NCI-H345 treated with DMSO at 0.1 percent for 48 hours (cell line): ENCODE results near the gene CCDC33.

Experiments used
- DNase-seq: peaks from one replicate; lab custom pipeline; 2025; ENCODE audit not compliant: unreplicated experiment; lab: John Stamatoyannopoulos, UW

The CCDC33 gene

GRCh38 chr15:74235962-74236361 lies at the start of gene CCDC33:
TSS of gene CCDC33 (plus strand) at chr15:74236326. CDS start at chr15:74236720, 394 bp downstream.
- DNase-seq: peak; percentile 45

- no peak for DNase-seq
Measured at GRCh38 chr15:74188216-74188615, 47.9 kb upstream of the CCDC33 start.

GRCh38 chr15:74191798-74192197 lies 44.3 kb upstream of the CCDC33 start:
- DNase-seq: no peak

- no peak for DNase-seq
Measured at GRCh38 chr15:74192751-74193150, 43.4 kb upstream of the CCDC33 start.

DNA sequence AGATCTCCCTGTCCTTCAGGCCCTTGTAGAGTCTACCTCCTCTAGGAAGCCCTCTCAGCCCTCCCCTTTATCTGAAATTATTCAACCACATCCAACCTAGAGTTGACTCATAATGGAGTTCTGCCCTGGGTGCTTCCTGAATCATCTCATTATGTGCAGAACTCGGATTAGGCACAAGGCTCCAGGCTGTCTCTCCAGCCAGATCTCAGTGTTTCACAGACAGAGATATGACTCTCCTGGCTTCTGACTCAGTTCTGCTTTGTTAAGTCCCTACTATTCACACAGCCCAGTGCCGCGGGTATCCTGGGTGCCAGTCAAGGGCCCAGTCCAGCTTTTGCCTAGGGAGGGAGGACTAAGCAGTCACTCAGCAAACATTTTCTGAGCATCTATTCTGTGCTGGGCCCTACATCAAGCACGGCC lies 42.8 kb upstream of the CCDC33 start:
- no peak for DNase-seq

DNA sequence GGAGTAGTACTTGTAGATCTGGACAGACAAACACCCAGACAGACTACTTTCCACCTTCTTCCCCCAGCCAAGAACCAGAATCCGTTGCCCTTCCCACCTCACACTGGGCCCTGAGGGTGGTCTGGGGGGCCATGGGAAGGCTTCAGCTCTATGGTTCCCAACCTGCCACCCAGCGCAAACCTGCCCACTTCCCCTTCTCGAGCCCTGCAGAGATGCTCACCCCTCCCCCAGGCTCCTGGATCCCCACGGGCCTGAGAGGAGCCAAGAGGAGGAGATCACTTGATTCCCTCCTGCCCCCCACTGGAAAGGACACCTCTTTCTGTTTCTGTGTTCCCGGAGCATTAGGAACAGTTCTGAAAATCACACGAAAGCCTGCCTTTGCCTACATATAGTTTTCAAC lies 42.2 kb upstream of the CCDC33 start:
- no peak for DNase-seq

DNA sequence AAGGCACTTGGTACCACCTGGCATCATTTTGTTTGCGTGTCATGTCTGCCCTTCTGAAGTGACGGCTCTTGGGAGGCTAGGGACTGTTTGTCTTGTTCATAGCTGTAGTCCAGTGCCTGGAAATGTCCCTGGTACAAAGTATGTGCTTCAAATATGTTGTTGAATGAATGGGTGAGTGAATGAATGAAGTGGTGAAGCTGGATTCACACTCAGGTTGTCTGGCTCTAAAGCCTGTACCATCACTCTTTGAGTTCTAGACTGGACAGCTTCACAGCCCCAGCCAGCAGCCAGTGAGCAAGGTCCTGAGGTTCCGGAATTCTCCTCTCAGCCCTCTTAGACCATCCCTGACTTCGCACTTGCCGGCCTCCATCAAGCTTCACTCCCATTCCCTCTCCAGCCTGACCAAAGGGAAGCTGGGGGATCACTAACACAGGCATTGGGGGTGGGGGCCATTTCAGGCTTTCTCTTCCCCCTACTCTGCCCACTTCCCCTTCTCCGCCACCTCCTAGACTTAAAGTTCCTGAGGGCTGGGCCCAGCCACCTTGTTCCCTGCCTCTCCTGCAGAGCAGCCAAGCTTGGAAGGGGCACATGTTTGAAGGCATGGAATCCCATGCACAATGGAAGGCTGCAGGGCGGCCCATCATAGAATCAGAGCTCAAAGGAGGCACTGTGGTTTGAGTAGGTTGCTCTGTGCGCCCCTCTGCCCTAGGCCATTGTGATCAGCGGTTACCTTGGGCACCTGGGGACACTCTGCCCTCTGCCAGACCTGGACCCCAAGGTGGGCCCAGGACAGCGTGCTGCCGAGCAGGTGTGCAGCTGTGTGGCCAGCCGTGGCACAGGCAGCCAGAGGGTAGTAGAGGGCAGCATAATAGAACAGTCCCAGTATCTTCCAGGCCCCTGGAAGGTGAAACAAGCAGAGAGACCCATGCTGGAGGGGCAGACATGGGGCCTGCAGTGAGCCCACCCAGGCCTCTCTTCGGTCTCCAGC lies 41.3 kb upstream of the CCDC33 start:
- no peak for DNase-seq

- peak; percentile 11 for DNase-seq
Measured at GRCh38 chr15:74196175-74196574, 40.0 kb upstream of the CCDC33 start.

- no peak for DNase-seq
Measured at GRCh38 chr15:74197176-74197965, 38.8 kb upstream of the CCDC33 start.

- no peak for DNase-seq
Measured at GRCh38 chr15:74199297-74199652, 36.9 kb upstream of the CCDC33 start.

DNA sequence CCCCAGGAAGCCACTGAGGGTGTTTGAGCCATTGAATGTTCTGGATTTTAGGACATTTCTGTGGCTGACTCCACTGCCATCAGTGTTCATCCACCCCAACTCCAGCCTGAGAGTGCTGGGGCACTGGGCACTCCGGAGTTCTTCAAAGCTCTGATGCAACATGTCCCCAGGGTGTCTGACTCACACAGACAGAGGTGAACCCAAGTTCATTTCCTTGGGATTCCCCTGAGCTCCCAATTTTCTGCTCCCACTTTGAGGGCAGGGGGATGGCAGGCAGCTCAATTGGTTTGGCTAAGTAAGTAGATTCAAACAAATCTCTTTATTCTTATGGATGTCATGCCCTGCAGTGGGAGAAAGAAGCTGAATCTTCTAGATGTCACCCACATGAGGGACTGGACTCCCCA lies 35.7 kb upstream of the CCDC33 start:
- DNase-seq: no peak

DNA sequence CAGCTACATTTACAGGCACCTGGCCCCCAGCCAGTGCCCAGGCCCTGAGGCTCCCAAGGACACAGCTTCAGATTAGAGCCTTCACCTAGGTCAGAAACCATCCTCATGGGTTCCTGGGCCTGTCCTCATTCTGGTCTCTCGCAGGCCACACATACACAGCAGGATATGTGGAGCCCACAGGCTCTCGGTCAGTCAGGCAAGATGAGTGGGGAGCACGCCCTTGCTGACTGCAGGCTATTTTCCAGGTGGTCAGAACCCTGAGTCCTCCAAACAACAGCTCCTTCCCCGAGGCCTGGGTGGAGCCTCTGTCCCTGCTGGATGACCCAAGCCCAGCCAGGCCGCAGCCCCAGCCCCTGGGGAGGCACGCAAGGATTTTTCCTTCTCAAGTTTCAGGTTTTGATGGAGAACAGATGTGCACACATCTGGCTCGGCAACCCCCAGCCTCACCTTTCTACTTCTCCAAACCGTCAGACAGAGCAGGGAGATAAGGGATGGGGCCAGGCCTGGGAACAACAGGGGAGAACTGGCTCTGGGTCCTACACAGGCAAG lies 35.2 kb upstream of the CCDC33 start:
- DNase-seq: no peak

DNA sequence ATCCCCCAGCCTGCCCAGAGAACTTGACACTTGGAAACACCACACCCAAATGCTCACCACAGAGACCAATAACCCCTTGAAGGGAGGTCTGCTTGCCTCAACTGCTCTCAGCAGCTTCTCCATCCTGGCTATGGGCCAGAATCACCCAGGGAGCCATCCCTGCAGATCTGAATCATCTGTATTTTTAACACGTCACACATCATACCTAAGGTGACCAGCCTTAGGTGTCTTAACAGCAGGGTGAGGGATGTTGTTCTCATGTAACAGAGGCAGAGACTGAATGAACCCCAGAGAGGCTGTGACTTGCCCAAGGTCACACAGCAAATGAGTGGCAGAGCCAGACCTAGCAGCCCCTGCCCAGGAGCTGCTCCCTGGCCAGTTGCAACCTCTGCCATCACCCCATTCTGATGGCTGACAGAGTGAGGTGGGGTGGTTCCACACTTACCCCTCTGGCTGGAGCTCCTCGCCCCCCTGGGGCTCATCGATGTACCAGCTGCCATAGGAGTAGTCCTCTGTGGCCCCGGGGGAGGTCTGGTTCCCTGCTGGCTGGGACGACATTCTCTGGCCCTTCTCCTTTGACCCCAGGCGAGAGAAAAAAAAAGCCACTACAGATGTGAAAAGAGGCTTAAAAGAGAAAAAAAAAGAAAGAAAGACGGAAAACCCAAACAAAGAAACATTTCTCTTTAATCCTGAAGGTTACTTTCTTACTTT lies 34.3 kb upstream of the CCDC33 start:
- DNase-seq: no peak

DNA sequence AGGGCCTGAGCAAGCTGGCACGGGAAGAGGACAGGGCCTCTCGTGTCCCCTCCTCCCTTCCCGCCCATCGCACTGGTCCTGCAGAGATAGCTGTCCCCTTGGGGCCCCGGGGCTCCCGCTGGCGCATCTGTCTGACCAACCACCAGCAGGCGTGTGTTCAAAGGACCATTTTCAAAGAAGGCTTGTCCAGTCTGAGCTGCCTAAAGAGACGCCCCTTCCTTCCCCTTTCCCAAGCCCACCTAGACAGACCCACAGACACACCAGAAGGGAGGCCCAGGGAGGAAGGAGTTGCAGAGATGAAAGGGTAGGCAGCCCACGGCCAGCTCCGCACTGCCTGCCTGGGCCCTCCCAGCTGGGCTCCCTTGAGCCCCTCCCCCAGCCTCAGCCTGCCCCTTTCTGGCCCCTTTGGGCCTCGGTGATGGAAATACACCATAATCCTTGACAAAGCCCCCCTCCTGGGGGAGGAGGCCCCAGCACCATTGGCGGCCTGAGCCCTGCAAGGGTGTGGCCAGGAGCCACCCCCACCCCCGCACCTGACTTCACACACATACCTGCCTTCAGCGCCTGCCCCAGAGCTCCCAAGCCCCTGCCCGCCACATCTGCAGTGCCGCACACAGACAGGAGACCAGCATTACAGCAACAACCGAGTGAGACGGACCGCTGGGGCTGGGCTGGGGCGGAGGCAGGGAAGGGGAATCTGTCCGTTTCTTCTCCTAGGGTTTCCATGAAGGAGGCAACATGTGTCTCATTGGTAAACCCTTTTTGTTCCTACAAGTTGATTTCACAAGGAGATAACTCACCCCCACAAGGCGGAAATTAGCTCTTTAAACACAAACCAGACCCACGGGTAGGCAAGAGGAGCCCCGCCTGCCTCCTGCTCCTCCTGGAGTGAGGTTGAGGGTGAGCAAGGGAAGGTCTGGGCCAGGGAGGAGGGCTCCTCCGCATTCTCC lies 33.4 kb upstream of the CCDC33 start, which contains the start of gene STRA6:
Gene STRA6, minus strand, starts transcription at position 336 of the 950 bp plus-strand sequence. CDS start 520 bp downstream, outside the sequence.
- DNase-seq: no peak

DNA sequence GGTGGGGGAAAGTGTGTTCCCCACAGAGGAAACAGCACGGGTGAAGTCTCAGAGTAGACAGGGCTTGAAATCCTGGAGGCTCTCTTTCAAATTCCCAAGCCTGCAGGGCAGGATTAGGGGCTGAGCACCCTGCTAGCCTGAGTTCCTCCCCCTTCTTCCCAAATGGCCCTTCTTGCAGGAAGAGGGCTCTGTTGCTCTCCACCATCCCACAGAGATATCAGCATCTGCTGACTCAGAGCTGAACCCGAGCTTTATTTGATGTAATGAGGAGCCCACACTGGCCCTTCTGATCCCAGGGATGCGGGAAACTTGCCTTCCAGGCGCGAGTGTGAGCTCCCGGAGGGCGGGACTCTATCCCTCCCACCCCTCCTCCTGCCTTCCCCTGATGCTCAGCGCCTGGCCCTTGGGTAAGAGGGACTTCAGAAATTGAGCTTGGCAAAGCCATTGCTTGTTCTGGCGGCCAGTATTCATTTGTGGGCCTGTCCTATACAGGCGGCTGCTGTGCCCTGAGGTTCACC lies 32.2 kb upstream of the CCDC33 start:
- DNase-seq: no peak

DNA sequence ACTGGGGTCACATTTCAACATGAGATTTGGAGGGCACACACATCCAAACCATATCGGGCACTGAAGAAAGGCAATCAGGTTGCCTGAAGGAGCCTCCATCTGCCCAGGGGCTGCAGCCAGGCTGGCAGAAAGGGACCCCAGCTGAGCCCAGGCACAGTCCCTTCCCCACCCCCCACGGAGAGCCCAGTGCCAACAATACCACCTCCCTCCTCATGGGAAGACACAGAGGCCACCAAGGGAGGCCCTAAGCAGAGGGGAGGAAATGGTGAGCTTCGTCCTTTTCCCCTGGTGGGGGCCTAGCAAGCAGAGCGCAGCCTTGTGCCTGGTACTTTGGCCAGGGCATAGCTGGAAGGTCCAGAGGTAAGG lies 30.6 kb upstream of the CCDC33 start:
- no peak for DNase-seq

- no peak for DNase-seq
Measured at GRCh38 chr15:74206801-74207281, 29.3 kb upstream of the CCDC33 start.

DNA sequence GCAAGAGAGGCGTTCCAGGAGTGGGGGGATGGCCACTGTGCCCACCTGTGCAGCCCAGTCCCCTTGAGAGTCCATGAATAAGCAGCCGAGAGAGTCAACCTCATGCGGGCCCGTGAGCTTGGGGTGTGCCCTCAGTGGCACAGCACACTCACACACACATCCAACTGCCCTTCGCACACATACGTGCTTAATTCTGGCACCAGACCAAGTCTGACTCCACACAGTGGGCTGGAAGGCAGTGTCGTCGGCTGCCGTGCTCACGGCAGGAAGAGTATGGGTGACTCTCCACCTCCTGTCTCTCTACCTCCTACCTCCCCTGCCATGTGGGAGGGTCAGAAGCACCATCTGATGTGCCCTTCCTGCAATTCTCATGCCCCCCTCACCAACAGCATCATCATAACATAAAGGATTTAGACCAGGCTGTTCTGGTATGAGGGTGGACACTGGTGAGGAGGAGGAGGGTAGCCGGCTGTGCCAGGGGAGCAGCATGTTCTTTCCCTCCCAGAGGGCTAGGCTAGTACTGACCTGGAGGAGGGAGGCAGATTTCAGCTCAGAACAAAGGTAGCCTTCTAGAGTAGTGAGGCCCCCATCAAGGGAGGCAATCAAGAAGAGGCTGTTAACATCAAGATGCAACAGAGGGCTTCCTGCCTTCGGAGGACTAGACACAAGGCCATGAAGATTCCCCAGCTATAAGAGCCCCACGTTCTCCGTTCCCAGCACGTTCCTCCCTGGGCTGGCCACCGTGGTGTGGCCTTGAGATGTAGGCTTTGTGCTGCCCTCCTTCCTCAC lies 28.3 kb upstream of the CCDC33 start:
- DNase-seq: no peak

GRCh38 chr15:74208496-74208895 lies 27.6 kb upstream of the CCDC33 start:
- no peak for DNase-seq
